ENCODE results near the gene XPO4. TPM values are rescaled to one million over a fixed set of nuclear protein-coding genes. Genes with fewer than 3 reads are reported as not detected.

The XPO4 gene
- total and polyA plus RNA-seq, 4 experiments from 2014 or later: 5.2 to 27.4 (median 17.3) TPM

DNA sequence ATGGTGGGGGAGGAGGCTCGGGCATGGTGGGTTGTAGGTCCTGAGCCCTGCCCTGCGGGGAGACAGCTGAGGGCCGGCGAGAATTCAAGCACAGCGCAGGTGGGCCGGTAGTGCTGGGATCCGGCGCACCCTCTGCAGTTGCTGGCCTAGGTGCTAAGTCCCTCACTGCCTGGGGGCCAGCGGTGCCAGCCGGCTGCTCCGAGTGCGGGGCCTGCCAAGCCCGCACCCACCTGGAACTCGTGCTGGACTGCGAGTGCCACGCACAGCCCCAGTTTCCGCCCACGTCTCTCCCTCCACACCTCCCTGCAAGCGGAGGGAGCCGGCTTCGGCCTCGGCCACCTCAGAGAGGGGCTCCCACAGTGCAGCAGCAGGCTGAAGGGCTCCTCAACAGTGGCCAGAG is 162.5 kb downstream of the XPO4 start:
- no peak overlapping the region for H3K4me3 Mint-ChIP-seq
- no peaks in the 10 kb centered on the region for H3K27me3 Mint-ChIP-seq
- H3K9me3 Mint-ChIP-seq: peaks cover 2 to 19% (median 6%) of the 10 kb centered on the region in 8 donors
- POLR2A ChIA-PET (ENCODE audit: partially characterized antibody): no interaction called here
- no peaks in the 10 kb centered on the region for H3K4me1 Mint-ChIP-seq
- H3K27me3 ChIP-seq (ENCODE audit: insufficient read depth, low read length): no peaks in the 10 kb centered on the region
- intact Hi-C loops (cut with micrococcal nuclease): no loop called here
- no peak overlapping the region for H3K27ac Mint-ChIP-seq
- H3K4me3 ChIP-seq (ENCODE audit: low read length in 2 of 2): no peak overlapping the region
- H3K9me3 ChIP-seq (ENCODE audit: control insufficient read depth in 1 of 2, low read length in 2 of 2): no peaks in the 10 kb centered on the region
- H3K4me1 ChIP-seq (ENCODE audit: insufficient read depth, low read length): no peaks in the 10 kb centered on the region
- DNase-seq: no peak
- no peak overlapping the region for H3K27ac ChIP-seq (ENCODE audit: low read depth, low read length)
- CTCF ChIA-PET (ENCODE audit: partially characterized antibody): no interaction called here
- H3K36me3 Mint-ChIP-seq: peaks cover 10 to 16% of the 10 kb centered on the region in 2 donors
- no peaks in the 10 kb centered on the region for H3K36me3 ChIP-seq (ENCODE audit: insufficient read depth, low read length)

DNA sequence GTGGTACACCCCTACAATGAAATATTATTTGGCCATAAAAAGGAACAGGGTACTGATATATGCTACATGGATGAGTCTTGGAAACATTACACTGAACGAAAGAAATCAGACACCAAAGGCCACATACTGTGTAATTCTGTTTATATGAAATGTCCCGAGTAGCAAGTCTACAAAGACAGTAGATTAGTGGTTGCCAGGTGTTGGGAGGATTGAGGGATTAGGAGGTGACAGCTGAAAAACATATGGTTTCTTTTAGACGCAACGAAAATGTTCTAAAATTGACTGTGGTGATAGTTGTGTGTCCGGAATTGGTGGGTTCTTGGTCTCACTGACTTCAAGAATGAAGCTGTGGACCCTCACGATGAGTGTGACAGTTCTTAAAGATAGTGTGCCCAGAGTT is 163.9 kb downstream of the XPO4 start:
- Mint-ChIP-seq H3K4me3 (no peak overlapping the region), H3K36me3 (peaks cover 3 to 10% of the 10 kb centered on the region in 2 donors), H3K9me3 (peaks cover 0 to 11% (median 2%) of the 10 kb centered on the region in 8 donors), H3K27me3 (no peaks in the 10 kb centered on the region), H3K27ac (peak overlapping the region in 1 of 7 donors; percentile 7), H3K4me1 (no peaks in the 10 kb centered on the region)
- POLR2A ChIA-PET (ENCODE audit: partially characterized antibody): no interaction called here
- Histone ChIP-seq H3K27me3 (ENCODE audit: insufficient read depth, low read length) (no peaks in the 10 kb centered on the region), H3K4me1 (ENCODE audit: insufficient read depth, low read length) (no peaks in the 10 kb centered on the region), H3K4me3 (ENCODE audit: low read length in 2 of 2) (no peak overlapping the region), H3K36me3 (ENCODE audit: insufficient read depth, low read length) (no peaks in the 10 kb centered on the region), H3K27ac (ENCODE audit: low read depth, low read length) (no peak overlapping the region), H3K9me3 (ENCODE audit: control insufficient read depth in 1 of 2, low read length in 2 of 2) (no peaks in the 10 kb centered on the region)
- CTCF ChIA-PET (ENCODE audit: partially characterized antibody): no interaction called here
- intact Hi-C loops (cut with micrococcal nuclease): no loop called here
- no peak for DNase-seq

DNA sequence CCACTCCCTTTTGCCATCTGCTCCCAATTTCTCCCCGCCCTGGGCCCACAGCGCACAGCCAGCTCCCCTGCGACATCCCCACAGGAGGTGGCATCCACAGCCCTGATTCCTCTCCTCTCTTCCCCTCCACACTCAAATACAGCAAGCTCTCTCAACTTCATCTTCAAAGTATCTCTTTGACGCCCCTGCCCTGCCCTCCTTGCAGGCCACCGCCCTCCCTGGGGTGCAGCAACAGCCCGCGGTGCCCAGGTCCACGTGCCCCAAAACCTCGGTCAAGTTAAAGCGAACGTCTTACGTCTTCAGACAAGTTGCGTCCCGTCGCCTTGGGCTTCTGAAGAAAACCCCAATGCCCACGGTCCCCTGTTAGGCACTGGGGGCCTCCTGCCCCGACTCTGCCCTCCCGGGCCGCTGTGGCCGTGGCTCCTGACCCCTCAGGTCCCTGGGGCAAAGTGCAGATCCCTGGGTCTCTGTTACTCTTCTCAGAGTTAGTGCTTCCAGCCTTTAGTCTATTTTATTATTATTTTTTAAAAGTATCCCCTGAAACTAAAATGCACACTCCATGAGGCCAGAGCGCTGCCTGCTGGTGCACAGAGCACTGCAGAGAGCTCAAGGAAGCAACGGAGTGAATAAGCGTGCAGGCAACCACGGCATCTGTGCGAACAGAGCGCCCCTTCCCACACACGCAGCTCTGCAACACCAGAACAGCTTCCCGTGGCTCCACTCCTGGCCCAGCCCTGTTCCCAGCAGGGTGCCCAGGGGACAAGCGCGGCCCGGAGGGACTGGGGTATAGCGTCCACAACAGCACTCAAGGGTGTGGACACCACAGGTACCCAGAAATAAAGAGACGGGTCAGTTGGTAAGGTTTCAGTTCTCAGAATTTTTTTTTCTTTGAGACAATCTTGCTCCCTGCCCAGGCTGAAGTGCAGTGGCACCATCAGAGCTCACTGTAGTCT is 172.6 kb downstream of the XPO4 start:
- Histone ChIP-seq H3K27me3 (ENCODE audit: insufficient read depth, low read length) (no peaks in the 10 kb centered on the region), H3K9me3 (ENCODE audit: control insufficient read depth in 1 of 2, low read length in 2 of 2) (no peaks in the 10 kb centered on the region), H3K27ac (ENCODE audit: low read depth, low read length) (no peak overlapping the region), H3K4me1 (ENCODE audit: insufficient read depth, low read length) (no peaks in the 10 kb centered on the region), H3K4me3 (ENCODE audit: low read length in 2 of 2) (no peak overlapping the region), H3K36me3 (ENCODE audit: insufficient read depth, low read length) (no peaks in the 10 kb centered on the region)
- intact Hi-C loops (cut with micrococcal nuclease): no loop called here
- H3K27me3 Mint-ChIP-seq: no peaks in the 10 kb centered on the region
- H3K4me1 Mint-ChIP-seq: no peaks in the 10 kb centered on the region
- no peak overlapping the region for H3K27ac Mint-ChIP-seq
- ChIA-PET POLR2A (ENCODE audit: partially characterized antibody) (no interaction called here), CTCF (ENCODE audit: partially characterized antibody) (no interaction called here)
- H3K9me3 Mint-ChIP-seq: no peaks in the 10 kb centered on the region
- no peak overlapping the region for H3K4me3 Mint-ChIP-seq
- no peak for DNase-seq
- H3K36me3 Mint-ChIP-seq: peaks cover 0 to 26% of the 10 kb centered on the region in 2 donors

DNA sequence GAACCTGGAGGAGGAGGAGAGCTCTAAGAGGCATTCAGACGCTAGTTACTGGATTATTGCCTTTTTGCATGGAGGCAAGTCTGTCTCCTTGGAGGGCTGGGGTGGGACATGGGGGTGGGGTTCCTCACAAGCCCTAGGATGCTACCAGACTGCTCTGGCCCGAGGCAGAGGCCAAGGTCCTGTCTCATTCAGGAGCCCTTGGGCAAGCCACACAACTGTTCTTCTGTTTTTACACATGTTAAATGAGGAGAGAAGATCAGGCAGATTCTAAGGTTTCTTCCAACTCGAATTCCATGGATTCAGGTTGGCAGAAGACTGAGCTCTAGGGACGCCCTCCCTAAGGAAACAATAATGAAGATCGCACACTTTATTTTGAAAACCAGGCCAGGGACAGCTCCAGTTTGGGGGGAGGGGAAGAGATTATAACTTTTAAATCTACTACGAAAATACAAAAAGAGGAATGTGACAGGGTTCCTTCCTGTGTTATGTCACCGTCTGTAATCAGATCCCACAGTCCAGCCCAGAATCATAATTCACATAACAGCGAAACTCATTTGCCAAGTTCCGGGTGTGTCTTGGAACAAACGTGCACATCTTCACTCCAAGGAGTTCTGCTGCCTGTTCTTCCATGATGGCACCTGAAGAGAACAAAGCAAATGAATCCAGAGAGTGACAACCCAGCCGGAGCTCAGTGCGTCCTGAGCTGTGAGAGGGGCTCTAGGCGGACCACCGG is 173.8 kb downstream of the XPO4 start:
- Mint-ChIP-seq H3K27me3 (no peaks in the 10 kb centered on the region), H3K4me3 (no peak overlapping the region), H3K36me3 (peaks cover 0 to 26% of the 10 kb centered on the region in 2 donors), H3K4me1 (no peaks in the 10 kb centered on the region), H3K9me3 (no peaks in the 10 kb centered on the region), H3K27ac (no peak overlapping the region)
- no peak overlapping the region for H3K4me3 ChIP-seq (ENCODE audit: low read length in 2 of 2)
- no peak for DNase-seq
- intact Hi-C loops (cut with micrococcal nuclease): no loop called here
- no peak overlapping the region for H3K27ac ChIP-seq (ENCODE audit: low read depth, low read length)
- H3K4me1 ChIP-seq (ENCODE audit: insufficient read depth, low read length): no peaks in the 10 kb centered on the region
- H3K9me3 ChIP-seq (ENCODE audit: control insufficient read depth in 1 of 2, low read length in 2 of 2): no peaks in the 10 kb centered on the region
- no peaks in the 10 kb centered on the region for H3K36me3 ChIP-seq (ENCODE audit: insufficient read depth, low read length)
- H3K27me3 ChIP-seq (ENCODE audit: insufficient read depth, low read length): no peaks in the 10 kb centered on the region
- CTCF ChIA-PET (ENCODE audit: partially characterized antibody): interaction anchor here (0.6 to 1.3 kb wide), 3 partner anchors 17 to 439 kb away, joined by 3 to 5 read pairs (median 3); no protein-coding TSS in a partner anchor
- POLR2A ChIA-PET (ENCODE audit: partially characterized antibody): no interaction called here

DNA sequence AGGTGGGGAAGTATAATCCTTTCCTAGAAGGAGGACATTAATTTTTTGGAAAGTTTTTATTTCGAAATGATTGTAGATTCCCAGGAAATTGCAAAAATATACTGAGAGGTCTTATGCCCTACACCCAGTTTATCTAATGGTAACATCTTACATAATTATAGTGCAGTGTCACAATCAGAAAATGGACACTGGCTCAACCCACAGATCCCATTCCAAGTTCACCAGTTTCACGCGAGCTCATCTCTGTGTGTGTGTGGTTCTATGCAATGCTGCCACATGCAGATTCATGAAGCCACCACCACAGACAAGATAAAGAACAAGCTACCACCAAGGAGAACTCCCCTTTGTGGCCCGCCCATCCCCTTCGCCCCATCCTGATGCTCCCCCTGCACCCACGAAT is 174.7 kb downstream of the XPO4 start:
- ChIA-PET POLR2A (ENCODE audit: partially characterized antibody) (no interaction called here), CTCF (ENCODE audit: partially characterized antibody) (interaction anchor here (0.6 to 1.3 kb wide), 2 partner anchors 16 to 54 kb away, joined by 3 to 5 read pairs; no protein-coding TSS in a partner anchor)
- H3K4me3 ChIP-seq (ENCODE audit: low read length in 2 of 2): no peak overlapping the region

More for the DNA sequence above, 174.7 kb downstream of the XPO4 start:
- no peaks in the 10 kb centered on the region for H3K4me1 ChIP-seq (ENCODE audit: insufficient read depth, low read length)
- no peak overlapping the region for H3K4me3 Mint-ChIP-seq
- no peaks in the 10 kb centered on the region for H3K9me3 Mint-ChIP-seq
- DNase-seq: no peak
- no peak overlapping the region for H3K27ac ChIP-seq (ENCODE audit: low read depth, low read length)
- peaks cover 0 to 26% of the 10 kb centered on the region in 2 donors for H3K36me3 Mint-ChIP-seq
- H3K36me3 ChIP-seq (ENCODE audit: insufficient read depth, low read length): no peaks in the 10 kb centered on the region
- H3K9me3 ChIP-seq (ENCODE audit: control insufficient read depth in 1 of 2, low read length in 2 of 2): no peaks in the 10 kb centered on the region
- H3K27me3 Mint-ChIP-seq: peaks cover 0 to 2% of the 10 kb centered on the region in 2 donors
- intact Hi-C loops (cut with micrococcal nuclease): no loop called here
- no peak overlapping the region for H3K27ac Mint-ChIP-seq
- H3K4me1 Mint-ChIP-seq: no peaks in the 10 kb centered on the region
- H3K27me3 ChIP-seq (ENCODE audit: insufficient read depth, low read length): no peaks in the 10 kb centered on the region

Other genes with a start within 250 kb of the XPO4 start
- gene IL17D, start 199.0 kb downstream of the XPO4 start, total RNA-seq: not detected
- not detected for gene IL17D, start 199.0 kb downstream of the XPO4 start, polyA plus RNA-seq
- 1 to 10 TPM; 8.1 TPM for gene EEF1AKMT1, start 128.8 kb downstream of the XPO4 start, total RNA-seq
- gene EEF1AKMT1, start 128.8 kb downstream of the XPO4 start, polyA plus RNA-seq: 10 to 100 TPM; 12.2 to 16.2 TPM
- gene LATS2, start 158.8 kb upstream of the XPO4 start, total RNA-seq: 1 to 10 TPM; 3.4 to 4.5 TPM
- under 1 TPM in 1 of 2 donors, not detected in 1; 0.25 TPM for gene LATS2, start 158.8 kb upstream of the XPO4 start, polyA plus RNA-seq
- 100 to 1,000 TPM; 169 to 171 TPM for gene SAP18, start 237.4 kb upstream of the XPO4 start, total RNA-seq
- gene SAP18, start 237.4 kb upstream of the XPO4 start, polyA plus RNA-seq: 100 to 1,000 TPM; 285 to 371 TPM